SU-DHL-6 (cell line): ENCODE measurements around the gene ZNF205.

Experiments
- EZH2phosphoT487 ChIP-seq: fragments of 200-600 bp; sonication (generic), shearing (Covaris generic); conservative IDR thresholded peaks from 2 replicates; pipeline ENCODE4 v1.6.1; 2018; ENCODE audit warnings: mild to moderate bottlenecking, antibody characterized with exemption, low read length, moderate library complexity, mixed read lengths
- TF ChIP-seq, protein P1 (sequence below): fragments of 200-600 bp; sonication (generic); IDR thresholded peaks from one replicate; pipeline ENCODE4 v1.5.1; 2017; ENCODE audit warnings: antibody characterized with exemption, mild to moderate bottlenecking, low read length, moderate library complexity; ENCODE audit not compliant: insufficient read depth, poor library complexity, severe bottlenecking

DNA sequence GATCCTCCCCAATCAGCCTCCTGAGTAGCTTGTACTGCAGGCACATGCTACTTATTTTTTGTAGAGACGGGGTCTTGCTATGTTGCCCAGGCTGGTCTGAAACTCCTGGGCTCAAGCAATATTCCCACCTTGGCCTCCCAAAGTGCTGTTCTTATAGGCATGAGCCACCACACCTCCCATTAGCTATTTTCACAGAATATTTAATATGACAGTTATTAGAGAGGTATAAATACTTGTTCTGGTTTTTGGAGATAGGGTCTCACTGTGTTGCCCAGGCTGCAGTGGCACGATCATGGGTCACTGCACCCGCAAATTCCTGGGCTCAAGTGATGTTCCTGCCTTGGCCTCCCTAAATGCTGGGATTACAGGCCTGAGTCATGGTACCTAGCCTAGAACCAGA lies 43.6 kb downstream of the ZNF205 start:
- TF ChIP-seq, protein P1, sequence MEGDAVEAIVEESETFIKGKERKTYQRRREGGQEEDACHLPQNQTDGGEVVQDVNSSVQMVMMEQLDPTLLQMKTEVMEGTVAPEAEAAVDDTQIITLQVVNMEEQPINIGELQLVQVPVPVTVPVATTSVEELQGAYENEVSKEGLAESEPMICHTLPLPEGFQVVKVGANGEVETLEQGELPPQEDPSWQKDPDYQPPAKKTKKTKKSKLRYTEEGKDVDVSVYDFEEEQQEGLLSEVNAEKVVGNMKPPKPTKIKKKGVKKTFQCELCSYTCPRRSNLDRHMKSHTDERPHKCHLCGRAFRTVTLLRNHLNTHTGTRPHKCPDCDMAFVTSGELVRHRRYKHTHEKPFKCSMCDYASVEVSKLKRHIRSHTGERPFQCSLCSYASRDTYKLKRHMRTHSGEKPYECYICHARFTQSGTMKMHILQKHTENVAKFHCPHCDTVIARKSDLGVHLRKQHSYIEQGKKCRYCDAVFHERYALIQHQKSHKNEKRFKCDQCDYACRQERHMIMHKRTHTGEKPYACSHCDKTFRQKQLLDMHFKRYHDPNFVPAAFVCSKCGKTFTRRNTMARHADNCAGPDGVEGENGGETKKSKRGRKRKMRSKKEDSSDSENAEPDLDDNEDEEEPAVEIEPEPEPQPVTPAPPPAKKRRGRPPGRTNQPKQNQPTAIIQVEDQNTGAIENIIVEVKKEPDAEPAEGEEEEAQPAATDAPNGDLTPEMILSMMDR: no peak
- no peak for TF ChIP-seq EZH2phosphoT487
